ENCODE data around the gene RRH. TPM values are rescaled to one million over a fixed set of nuclear protein-coding genes. Genes with fewer than 3 reads are reported as not detected.

Gene RRH
- 0.18 TPM for total RNA-seq

GRCh38 chr4:109827672-109828071 lies at the start of gene RRH:
Gene RRH (plus strand): TSS chr4:109827972. CDS start chr4:109828028, 56 bp downstream.

GRCh38 chr4:109801895-109802319 lies 25.9 kb upstream of the RRH start, which contains the start of gene CFI:
Gene CFI (minus strand): TSS chr4:109801999. CDS start chr4:109801971, 28 bp downstream.

GRCh38 chr4:109815151-109816081 lies 12.4 kb upstream of the RRH start, which contains the start of gene GAR1:
Gene GAR1 (plus strand): TSS chr4:109815762. CDS start chr4:109816165, 403 bp downstream.

GRCh38 chr4:109847896-109848442 lies 20.2 kb downstream of the RRH start, which contains the start of gene LRIT3:
Gene LRIT3 (plus strand): TSS chr4:109848107. CDS start chr4:109848202, 95 bp downstream.

Other genes with a start within 250 kb of the RRH start
- gene CASP6, start 124.5 kb upstream of the RRH start, total RNA-seq: 23.2 TPM
- 39.5 TPM for gene PLA2G12A, start 97.9 kb upstream of the RRH start, total RNA-seq
- gene CFI, start 26.0 kb upstream of the RRH start, total RNA-seq: 97.7 TPM
- 12.8 TPM for gene GAR1, start 12.2 kb upstream of the RRH start, total RNA-seq
- 0.47 TPM for gene LRIT3, start 20.1 kb downstream of the RRH start, total RNA-seq
- gene EGF, start 84.9 kb downstream of the RRH start, total RNA-seq: 9.3 TPM

Data from metanephros (tissue), 1 donor.